ENCODE measurements around the gene COBLL1. TPM values are rescaled to one million over a fixed set of nuclear protein-coding genes. Genes with fewer than 3 reads are reported as not detected.

The COBLL1 gene
- polyA plus RNA-seq, 3 donors from 2014 or later = 0.04 to 1.4 TPM; not detected in 1

GRCh38 chr2:164821338-164821737 is 20.3 kb downstream of the COBLL1 start:
- Mint-ChIP-seq H3K27me3 (ENCODE audit: low read depth in 3 of 3) (peaks cover 0 to 3% (median 0%) of the 10 kb centered on the region in 3 donors), H3K4me1 (no peaks in the 10 kb centered on the region), H3K36me3 (no peaks in the 10 kb centered on the region), H3K27ac (no peak overlapping the region), H3K4me3 (no peak overlapping the region), H3K9me3 (peaks cover 0 to 2% (median 0%) of the 10 kb centered on the region in 6 donors)
- no peak for DNase-seq

- Mint-ChIP-seq H3K9me3 (peaks cover 0 to 5% (median 0%) of the 10 kb centered on the region in 6 donors), H3K27ac (no peak overlapping the region), H3K36me3 (no peaks in the 10 kb centered on the region), H3K4me1 (no peaks in the 10 kb centered on the region), H3K4me3 (no peak overlapping the region), H3K27me3 (ENCODE audit: low read depth in 3 of 3) (peaks cover 0 to 3% (median 0%) of the 10 kb centered on the region in 3 donors)
- no peak for DNase-seq
Observed at GRCh38 chr2:164818149-164819136, 23.2 kb downstream of the COBLL1 start.

- Mint-ChIP-seq H3K4me3 (no peak overlapping the region), H3K27me3 (ENCODE audit: low read depth in 3 of 3) (no peaks in the 10 kb centered on the region), H3K36me3 (no peaks in the 10 kb centered on the region), H3K4me1 (no peaks in the 10 kb centered on the region), H3K9me3 (peaks cover 0 to 3% (median 0%) of the 10 kb centered on the region in 6 donors), H3K27ac (no peak overlapping the region)
- DNase-seq = no peak
Observed at GRCh38 chr2:164816900-164817299, 24.7 kb downstream of the COBLL1 start.

GRCh38 chr2:164816046-164816445 is 25.6 kb downstream of the COBLL1 start:
- H3K36me3 Mint-ChIP-seq = no peaks in the 10 kb centered on the region
- DNase-seq = no peak
- H3K4me1 Mint-ChIP-seq = no peaks in the 10 kb centered on the region
- no peaks in the 10 kb centered on the region for H3K27me3 Mint-ChIP-seq (ENCODE audit: low read depth in 3 of 3)
- no peak overlapping the region for H3K4me3 Mint-ChIP-seq
- peaks cover 0 to 3% (median 0%) of the 10 kb centered on the region in 6 donors for H3K9me3 Mint-ChIP-seq
- no peak overlapping the region for H3K27ac Mint-ChIP-seq

GRCh38 chr2:164815071-164815793 is 26.4 kb downstream of the COBLL1 start:
- Mint-ChIP-seq H3K9me3 (peaks cover 0 to 3% (median 0%) of the 10 kb centered on the region in 6 donors), H3K4me3 (no peak overlapping the region), H3K27ac (no peak overlapping the region), H3K4me1 (no peaks in the 10 kb centered on the region), H3K27me3 (ENCODE audit: low read depth in 3 of 3) (no peaks in the 10 kb centered on the region), H3K36me3 (no peaks in the 10 kb centered on the region)
- DNase-seq = no peak

- no peaks in the 10 kb centered on the region for H3K36me3 Mint-ChIP-seq
- no peak for DNase-seq
- H3K27ac Mint-ChIP-seq = no peak overlapping the region
- no peaks in the 10 kb centered on the region for H3K27me3 Mint-ChIP-seq (ENCODE audit: low read depth in 3 of 3)
- H3K9me3 Mint-ChIP-seq = peaks cover 0 to 3% (median 0%) of the 10 kb centered on the region in 6 donors
- no peaks in the 10 kb centered on the region for H3K4me1 Mint-ChIP-seq
- no peak overlapping the region for H3K4me3 Mint-ChIP-seq
Observed at GRCh38 chr2:164813535-164813934, 28.1 kb downstream of the COBLL1 start.

GRCh38 chr2:164812378-164812777 is 29.2 kb downstream of the COBLL1 start:
- no peak overlapping the region for H3K27ac Mint-ChIP-seq
- no peaks in the 10 kb centered on the region for H3K27me3 Mint-ChIP-seq (ENCODE audit: low read depth in 3 of 3)
- H3K4me1 Mint-ChIP-seq = no peaks in the 10 kb centered on the region
- DNase-seq = no peak
- no peak overlapping the region for H3K4me3 Mint-ChIP-seq
- peaks cover 0 to 3% (median 0%) of the 10 kb centered on the region in 6 donors for H3K9me3 Mint-ChIP-seq
- H3K36me3 Mint-ChIP-seq = no peaks in the 10 kb centered on the region

GRCh38 chr2:164811819-164812218 is 29.8 kb downstream of the COBLL1 start:
- H3K36me3 Mint-ChIP-seq = no peaks in the 10 kb centered on the region

GRCh38 chr2:164810843-164811242 is 30.8 kb downstream of the COBLL1 start:
- no peak overlapping the region for H3K27ac Mint-ChIP-seq
- no peak overlapping the region for H3K4me3 Mint-ChIP-seq
- H3K9me3 Mint-ChIP-seq = peaks cover 0 to 3% (median 0%) of the 10 kb centered on the region in 6 donors
- H3K36me3 Mint-ChIP-seq = no peaks in the 10 kb centered on the region
- DNase-seq = no peak
- no peaks in the 10 kb centered on the region for H3K4me1 Mint-ChIP-seq
- H3K27me3 Mint-ChIP-seq (ENCODE audit: low read depth in 3 of 3) = no peaks in the 10 kb centered on the region

More at GRCh38 chr2:164811819-164812218, 29.8 kb downstream of the COBLL1 start:
- Mint-ChIP-seq H3K4me1 (no peaks in the 10 kb centered on the region), H3K27me3 (ENCODE audit: low read depth in 3 of 3) (no peaks in the 10 kb centered on the region), H3K4me3 (no peak overlapping the region), H3K9me3 (peaks cover 0 to 3% (median 0%) of the 10 kb centered on the region in 6 donors), H3K27ac (no peak overlapping the region)
- no peak for DNase-seq

GRCh38 chr2:164808776-164809175 is 32.8 kb downstream of the COBLL1 start:
- Mint-ChIP-seq H3K4me3 (no peak overlapping the region), H3K4me1 (peaks cover 0 to 3% of the 10 kb centered on the region in 2 donors), H3K9me3 (no peaks in the 10 kb centered on the region), H3K27ac (no peak overlapping the region), H3K36me3 (no peaks in the 10 kb centered on the region), H3K27me3 (ENCODE audit: low read depth in 3 of 3) (no peaks in the 10 kb centered on the region)
- no peak for DNase-seq

- H3K4me1 Mint-ChIP-seq = peaks cover 0 to 14% of the 10 kb centered on the region in 2 donors
- DNase-seq = no peak
- peak overlapping the region in 1 of 5 donors; percentile 21 for H3K4me3 Mint-ChIP-seq
Observed at GRCh38 chr2:164803776-164804466, 37.7 kb downstream of the COBLL1 start.

GRCh38 chr2:164802095-164802707 is 39.4 kb downstream of the COBLL1 start:
- DNase-seq = no peak
- Mint-ChIP-seq H3K36me3 (no peaks in the 10 kb centered on the region), H3K4me1 (peaks cover 0 to 14% of the 10 kb centered on the region in 2 donors), H3K9me3 (no peaks in the 10 kb centered on the region), H3K27me3 (ENCODE audit: low read depth in 3 of 3) (no peaks in the 10 kb centered on the region), H3K4me3 (peak overlapping the region in 1 of 5 donors; percentile 34), H3K27ac (no peak overlapping the region)

More at GRCh38 chr2:164803776-164804466, 37.7 kb downstream of the COBLL1 start:
- peak overlapping the region in 1 of 6 donors; percentile 17 for H3K27ac Mint-ChIP-seq
- no peaks in the 10 kb centered on the region for H3K36me3 Mint-ChIP-seq
- no peaks in the 10 kb centered on the region for H3K9me3 Mint-ChIP-seq
- H3K27me3 Mint-ChIP-seq (ENCODE audit: low read depth in 3 of 3) = no peaks in the 10 kb centered on the region

- no peaks in the 10 kb centered on the region for H3K9me3 Mint-ChIP-seq
- no peaks in the 10 kb centered on the region for H3K36me3 Mint-ChIP-seq
Observed at GRCh38 chr2:164800572-164800971, 41.1 kb downstream of the COBLL1 start.

More at GRCh38 chr2:164800572-164800971, 41.1 kb downstream of the COBLL1 start:
- Mint-ChIP-seq H3K27ac (no peak overlapping the region), H3K27me3 (ENCODE audit: low read depth in 3 of 3) (no peaks in the 10 kb centered on the region), H3K4me1 (peaks cover 0 to 14% of the 10 kb centered on the region in 2 donors), H3K4me3 (no peak overlapping the region)
- DNase-seq = no peak

Measured in immature natural killer cell (primary cell).